HG02884 (cell line): ENCODE results near the gene KDM3A.

Experiments used
- ATAC-seq: cut with Tn5 transposase; IDR thresholded peaks from one replicate; pipeline ENCODE4 v1.9.1; 2021; ENCODE audit warnings: mild to moderate bottlenecking, moderate library complexity; ENCODE audit not compliant: unreplicated experiment

Gene KDM3A

DNA sequence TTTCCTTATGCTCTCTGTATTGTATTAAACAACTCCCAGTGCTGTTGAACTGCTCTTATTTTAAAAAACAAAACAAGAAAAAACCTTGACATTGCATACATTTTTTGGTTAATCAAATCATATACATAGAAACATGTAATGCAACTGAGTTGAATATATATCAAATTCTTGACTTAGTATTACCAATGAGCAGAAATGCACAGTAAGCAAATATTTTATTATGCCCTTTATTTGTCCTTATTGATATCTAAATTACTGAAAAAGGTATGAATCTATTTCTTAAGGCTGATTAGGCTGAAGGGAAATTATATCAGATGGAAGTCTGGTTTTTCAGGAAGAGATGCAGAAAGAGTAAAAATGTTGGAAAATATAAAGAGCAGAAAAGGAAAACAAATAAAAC lies 6.9 kb upstream of the KDM3A start:
- ATAC-seq = no peak

DNA sequence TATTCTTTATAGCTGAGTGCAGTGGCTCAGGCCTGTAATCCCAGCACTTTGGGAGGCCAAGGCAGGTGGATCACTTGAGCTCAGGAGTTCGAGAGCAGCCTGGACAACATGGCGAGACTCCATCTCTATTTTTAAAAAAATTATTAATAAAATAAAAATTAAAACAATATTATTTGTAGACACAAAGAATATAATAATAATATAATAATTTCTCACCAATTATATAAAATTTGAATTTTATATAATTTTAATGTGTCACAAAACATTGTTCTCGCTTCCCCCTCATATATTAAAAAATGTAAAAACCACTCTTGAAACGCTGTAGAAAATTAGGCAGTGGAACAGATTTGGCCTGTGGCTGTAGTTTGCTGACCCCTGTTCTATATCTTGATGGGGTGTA lies 5.6 kb upstream of the KDM3A start:
- no peak for ATAC-seq

DNA sequence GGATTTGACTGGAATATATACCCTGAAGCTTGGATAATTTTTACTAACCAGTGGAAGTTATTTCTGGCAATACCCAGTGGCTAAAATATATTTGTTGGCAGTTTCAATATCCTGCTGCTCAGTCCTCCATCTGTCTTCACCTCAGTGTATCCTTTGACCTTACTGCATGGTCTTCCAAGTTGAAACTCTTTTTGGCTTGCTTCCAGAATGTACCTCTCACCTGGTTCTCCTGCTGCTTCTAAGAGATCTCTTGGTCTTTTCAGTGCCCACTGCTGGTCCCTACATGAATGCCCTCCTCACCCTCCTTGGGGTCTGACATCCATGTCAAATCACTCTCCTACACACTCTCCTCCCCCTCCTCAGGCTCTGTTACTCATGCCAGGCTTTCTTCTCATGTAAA lies 4.8 kb upstream of the KDM3A start:
- no peak for ATAC-seq

DNA sequence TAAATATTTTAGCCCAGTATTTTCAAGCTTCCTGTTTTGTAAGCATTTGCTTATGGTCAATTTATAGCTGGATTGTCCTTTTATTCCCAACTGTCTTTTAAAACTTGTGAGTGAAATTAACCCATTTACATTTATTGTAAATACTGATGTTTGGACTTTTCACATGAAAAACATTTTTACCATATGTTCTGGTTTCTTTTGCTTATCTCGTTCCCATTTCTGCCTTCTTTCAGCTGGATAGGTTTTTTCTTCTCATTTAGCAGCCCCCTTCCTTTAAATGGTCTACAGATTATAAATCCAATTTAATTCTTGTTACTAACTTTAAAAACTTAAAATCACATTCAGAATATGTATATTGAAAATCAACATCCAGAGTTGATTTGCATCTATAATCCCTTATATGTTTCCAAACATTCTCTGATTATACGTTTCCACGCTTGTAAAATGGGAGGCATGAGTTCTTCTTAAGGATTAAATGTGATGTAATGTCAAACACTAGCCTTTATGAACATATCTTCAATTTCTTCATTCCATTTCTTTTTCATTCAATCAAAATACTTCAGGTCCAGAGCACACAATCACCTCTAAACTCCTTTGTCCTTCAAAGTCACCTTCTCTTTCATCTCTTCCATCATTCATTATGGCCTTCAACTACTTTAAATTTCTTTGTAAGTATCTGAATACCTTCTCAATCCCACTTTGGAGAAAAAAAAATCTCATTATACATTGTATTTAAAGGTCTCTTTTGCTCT lies 1.1 kb upstream of the KDM3A start:
- ATAC-seq = no peak

DNA sequence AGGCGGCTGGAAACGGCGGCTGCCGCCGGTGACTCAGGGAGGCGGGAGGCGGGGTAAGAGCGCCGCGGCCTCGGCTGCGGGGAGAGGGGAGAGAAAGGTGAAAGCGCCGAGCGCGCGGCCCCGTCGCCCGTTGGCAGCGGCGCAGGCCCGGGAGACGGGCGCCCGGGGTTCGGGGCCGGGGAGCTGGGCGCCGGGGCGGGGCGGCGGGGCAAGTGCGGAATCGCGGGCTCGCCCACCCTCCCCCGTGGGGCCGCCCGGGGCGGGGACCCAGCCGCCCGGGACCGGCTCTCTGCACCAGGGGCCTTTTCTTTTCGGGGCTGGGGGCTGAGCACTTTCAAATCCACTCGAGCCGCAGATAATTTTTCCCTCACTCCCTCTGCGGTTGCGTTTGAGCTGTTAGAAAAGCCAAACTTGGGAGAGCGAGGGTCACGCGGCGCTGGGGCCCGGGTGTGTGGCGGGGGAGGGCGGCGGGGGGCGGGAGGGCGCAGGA lies 266 bp downstream of the KDM3A start:
- ATAC-seq = no peak

DNA sequence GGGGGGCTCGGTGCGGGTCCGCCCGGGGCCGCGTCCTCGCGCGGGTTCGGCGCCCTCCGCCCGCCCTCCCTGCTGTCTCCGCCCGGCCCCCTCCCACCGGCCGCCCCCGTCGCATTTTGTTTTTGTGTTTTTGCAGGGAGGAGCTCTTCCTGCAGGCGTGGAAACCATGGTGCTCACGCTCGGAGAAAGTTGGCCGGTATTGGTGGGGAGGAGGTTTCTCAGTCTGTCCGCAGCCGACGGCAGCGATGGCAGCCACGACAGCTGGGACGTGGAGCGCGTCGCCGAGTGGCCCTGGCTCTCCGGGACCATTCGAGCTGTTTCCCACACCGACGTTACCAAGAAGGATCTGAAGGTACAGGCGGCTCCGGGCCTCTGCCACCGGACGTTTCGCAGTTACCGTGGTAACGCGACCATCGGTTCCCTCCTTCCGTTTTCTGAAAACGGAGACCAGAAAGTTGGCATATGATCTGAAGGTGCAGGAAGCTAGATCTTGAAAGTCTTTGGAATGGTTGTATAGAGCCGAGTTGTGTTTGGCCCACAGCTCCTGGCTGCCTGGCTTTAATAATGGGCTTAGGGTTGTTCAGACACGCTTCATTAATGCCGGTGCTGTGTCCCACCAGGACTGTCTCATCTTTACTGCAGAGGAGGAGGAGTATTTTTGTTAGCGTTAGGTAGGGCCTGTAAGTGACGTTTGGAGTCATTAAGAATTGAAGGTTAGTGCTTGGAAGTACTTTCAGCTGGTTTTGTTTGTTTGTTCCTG lies 891 bp downstream of the KDM3A start:
- no peak for ATAC-seq

DNA sequence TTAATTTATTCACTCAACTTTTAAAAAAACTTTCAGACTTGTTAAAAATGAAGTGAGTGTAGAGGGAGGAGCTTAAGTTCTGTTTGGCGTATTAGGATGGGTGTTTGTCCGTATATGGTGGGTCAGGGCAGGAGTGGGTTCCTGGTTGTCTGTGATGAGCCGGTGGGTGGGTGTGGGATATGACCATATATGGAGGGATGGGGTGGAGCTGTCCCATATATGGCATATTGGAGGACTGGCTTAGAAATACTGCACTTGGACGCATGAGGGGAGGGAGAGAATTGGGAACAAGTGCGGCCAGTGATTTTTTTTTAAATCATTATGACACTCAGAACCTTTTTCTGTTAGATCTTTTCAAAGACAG lies 1.5 kb downstream of the KDM3A start:
- ATAC-seq = peak; percentile 62

DNA sequence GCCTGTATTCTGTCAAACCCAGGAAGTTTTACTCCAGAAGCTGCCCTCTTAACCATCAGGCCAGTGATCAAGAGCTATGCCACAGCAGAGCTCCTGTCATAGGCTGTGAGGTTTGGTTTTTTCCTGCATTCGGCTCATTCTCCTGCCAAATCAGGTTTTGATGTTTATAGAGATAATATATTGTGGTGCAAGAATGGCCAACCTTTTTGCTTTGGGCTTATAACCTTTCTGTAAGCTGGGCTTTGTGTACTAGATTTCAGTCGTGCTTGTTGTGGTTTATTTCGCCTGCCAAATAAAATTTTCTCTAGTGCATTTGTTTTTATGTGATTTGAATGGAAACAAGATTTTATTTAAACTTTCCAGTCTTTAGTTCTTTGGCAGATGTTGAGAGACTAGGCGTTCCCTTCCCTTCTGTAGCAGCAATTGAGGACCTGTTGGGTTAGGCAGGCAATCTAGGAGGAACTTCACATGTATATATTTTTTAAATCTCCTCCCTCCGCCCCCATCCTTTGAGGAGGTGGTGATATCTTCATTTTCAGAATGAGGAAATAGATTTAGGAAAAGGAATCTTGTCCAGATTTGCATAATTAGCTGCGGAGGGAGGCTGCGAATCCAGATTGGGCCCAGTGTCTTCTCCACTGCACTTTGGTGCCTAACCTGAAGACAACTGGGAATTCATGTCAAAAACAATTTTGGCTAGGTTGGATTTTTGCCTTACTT lies 2.6 kb downstream of the KDM3A start:
- ATAC-seq = no peak

DNA sequence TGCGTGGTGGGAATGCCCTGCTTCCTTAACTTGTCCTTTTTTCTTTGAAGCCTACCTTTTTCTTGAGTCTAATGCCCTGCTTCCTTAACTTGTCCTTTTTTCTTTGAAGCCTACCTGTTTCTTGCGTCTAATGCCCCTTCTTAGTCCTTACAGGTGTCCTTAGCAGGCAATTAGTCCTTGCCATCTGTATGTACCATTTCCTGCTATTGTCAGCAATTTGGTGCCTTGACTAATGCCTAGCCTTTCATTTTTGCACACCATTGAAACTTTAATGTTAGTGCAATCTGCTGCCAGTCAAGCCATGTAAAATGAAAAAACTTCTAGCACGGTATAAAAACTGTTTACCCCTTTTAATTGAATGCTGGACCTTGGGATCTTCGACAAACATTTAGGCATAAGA lies 4.3 kb downstream of the KDM3A start:
- no peak for ATAC-seq

DNA sequence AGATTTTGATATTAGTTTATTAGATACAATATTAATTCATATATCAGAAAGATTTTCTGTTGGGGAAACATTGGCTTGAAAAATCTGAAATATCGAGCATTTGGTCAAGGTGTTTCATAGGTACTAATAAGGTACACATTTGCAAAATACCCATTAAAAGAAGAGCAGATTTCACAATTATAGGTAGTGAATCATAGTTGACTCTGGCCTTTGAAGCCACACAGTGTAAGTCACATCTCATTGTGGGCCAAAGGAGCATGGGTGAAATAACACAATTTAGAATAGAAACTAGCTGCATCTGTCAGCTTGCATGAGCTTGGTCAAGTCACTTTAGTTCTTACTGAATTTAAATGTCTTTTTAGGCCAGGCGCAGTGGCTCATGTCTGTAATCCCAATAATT lies 4.9 kb downstream of the KDM3A start:
- ATAC-seq = no peak

DNA sequence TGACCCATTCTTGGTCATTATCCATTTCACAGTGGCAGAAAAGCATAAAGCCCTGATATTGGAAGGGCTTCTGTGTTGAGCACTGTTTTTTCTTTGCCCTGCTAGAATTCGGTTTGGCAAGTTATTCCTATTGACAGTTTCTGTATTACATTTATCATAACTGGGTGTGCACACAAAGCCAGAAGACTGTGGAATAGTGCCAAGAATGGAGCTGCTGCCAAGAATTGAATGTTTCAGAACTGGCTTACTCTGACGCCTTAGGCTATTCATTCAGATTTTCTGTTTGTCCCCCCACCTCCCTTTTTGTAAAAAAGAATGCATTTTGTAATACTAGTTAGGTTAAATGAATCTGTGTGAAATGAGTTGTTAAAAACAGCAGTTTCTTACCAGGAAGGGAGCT lies 12.7 kb downstream of the KDM3A start:
- ATAC-seq = no peak

DNA sequence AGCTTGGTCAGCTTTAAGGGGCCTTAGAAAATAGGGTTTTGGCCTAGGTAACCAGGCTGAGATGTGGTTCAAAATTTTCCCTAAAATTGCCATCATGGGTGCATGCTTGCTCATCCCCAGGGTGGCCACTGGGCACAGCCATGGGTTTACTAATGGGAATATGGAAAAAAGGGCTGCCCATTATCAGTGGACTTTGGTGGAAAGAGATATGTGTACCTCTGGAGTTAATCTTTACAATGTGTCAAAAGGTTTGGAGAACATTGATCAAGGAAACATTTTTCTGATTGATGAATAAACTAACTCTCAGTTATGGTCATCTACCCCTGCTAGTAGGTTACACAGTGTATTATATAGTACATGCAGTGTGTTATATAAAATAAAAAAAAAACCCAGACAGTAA lies 13.1 kb downstream of the KDM3A start:
- no peak for ATAC-seq

DNA sequence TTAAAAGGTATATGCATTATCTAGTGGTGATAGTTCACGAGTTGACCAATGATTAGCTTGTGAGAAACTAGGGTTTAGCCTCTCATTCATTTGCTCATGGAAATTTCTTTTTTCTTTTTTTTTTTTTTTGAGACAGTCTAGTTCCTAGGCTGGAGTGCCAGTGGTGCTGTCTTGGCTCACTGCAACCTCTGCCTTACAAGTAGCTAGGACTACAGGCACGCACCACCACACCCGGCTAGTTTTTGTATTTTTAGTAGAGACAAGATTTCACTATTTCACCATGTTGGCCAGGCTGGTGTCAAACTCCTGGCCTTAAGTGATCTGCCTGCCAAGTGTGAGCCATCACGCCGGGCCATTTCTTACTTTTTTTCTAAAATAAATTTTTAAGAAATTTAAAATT lies 14.0 kb downstream of the KDM3A start:
- no peak for ATAC-seq

DNA sequence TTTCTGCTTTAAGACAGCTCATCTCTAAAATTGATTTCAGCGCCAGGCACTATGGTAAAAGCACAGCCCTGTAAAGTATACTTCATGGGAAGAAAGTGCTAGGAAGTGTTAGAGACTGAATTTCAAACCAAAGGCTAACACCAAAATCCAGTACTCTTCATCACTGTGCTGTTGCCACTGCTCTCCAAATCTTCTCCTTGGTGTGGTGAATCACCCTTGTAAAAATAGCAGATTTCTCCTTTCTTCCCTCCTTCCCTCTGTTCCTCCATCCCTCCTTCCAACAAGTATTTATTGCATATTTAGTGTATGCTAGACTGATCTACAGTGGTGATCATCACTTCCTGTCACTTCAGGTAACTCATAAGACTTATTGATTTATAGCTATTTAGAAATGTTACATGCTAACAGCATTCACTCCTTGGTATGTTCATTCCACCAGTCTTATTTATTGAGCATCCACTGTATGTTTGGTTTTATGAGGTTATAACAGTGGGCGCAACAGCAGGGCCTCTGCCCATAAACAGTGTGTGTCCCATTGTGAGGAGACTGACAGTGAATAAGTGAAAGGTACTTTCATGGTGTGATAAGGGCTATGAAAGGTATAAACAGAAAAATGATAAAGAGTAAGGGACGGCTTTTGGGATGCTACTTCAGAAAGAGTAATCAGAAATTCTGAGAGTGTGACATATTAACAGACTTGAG lies 20.0 kb downstream of the KDM3A start:
- ATAC-seq = no peak

DNA sequence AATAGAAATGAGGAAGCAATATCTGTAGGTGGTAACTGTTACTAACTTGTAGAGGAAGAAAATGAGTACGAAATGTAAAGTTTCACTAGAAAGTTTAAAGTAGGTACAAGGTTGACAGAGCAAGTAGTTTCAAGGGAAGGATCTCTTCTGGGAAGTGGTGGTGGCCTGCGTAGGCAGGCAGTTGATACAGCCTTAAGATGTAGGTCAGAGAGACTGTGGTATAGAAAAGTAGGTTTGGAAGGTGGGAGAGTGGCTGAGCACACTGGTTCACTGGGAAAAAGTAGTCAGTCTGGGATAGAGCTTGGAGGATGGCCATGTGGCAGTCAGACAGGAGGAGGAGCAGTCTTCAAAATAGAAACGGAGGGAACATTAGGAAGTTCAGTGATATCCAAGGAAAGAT lies 23.5 kb downstream of the KDM3A start:
- ATAC-seq = no peak

DNA sequence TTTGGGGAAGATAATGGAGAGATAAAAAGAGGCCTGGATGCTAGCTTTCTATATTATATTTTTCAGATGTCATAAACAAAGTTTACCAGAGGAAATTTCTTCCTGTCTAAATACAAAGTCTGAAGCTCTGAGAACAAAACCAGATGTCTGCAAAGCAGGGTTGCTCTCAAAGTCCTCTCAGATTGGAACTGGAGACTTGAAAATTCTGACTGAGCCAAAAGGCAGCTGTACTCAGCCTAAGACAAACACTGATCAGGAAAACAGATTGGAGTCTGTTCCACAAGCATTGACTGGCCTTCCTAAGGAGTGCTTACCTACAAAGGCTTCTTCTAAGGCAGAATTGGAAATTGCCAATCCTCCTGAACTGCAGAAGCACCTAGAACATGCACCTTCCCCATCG lies 25.1 kb downstream of the KDM3A start:
- ATAC-seq = no peak

DNA sequence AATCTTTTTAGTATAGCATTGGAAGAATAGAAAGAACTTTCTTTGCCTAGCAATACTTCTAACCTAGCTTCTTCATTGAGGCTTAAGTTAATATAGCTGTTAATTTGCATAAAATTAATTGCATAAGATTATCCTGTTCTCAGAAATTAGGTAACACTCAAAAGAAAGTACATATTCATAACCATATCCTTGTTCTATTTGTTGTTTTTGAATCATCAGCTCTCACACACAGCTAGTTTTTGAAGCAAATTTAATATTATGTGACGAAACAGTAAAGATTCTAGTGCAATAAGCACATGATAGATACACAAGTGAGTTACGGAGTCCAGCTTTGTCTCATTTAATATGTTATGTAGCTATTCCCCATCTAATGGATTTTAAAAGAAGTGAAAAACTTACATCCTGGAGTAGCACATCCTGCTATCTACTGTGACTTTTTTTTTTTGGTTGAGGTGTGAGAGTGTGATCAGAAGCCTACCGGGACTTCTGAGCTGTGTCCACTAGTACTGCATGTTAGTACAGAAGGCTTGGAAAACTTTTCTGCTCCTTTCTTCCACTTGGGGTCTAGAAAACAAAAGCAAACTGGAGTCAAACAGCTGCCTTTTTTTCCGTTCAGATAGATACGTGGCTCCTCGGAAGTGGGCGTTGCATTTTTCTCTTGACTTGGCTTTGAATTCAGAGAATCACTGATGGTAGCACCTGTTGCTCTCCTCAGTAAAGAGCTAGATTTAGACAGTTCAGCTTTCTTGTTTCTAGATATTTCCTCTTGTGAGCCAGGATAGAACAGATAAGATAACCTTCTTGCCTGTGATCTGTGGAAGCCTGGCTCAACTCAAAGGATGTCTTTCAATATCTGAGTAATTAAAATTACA lies 27.2 kb downstream of the KDM3A start:
- ATAC-seq = no peak

DNA sequence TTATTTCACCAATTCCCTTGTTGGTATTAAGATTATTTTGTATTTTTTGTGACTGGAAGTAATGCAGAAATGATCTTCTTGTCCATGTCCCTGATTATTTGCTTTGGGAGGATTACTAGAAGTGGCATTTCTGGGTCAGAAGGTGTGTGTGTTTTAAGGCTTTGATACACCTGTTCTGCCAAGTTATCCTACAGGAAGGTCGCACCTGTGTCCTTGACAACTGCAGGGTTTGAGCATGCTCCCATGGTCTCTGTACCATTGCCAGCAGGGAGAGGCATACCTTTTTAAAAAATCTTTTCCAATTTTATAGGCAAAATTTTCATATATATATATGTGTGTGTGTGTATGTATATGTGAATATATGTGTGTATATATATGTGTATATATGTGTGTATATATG lies 29.7 kb downstream of the KDM3A start:
- no peak for ATAC-seq

DNA sequence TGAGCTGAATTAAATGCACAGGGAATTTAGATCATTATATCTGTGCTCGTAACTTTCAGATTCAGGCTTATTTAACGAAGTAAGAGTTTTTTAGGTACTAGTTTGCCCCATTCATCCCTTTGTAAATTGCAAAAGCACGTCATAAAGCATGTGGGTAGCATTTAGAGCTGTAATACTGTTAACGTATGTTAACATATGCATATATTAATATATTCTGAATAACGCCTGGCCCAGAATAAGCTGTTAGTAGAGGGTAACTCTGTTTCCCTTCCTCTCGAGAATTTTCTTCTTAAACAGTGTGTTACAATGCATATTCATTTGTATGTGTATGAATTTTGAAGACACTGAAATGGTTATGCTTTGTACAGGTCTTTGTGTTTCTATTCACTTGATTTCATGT lies 30.5 kb downstream of the KDM3A start:
- ATAC-seq = no peak

DNA sequence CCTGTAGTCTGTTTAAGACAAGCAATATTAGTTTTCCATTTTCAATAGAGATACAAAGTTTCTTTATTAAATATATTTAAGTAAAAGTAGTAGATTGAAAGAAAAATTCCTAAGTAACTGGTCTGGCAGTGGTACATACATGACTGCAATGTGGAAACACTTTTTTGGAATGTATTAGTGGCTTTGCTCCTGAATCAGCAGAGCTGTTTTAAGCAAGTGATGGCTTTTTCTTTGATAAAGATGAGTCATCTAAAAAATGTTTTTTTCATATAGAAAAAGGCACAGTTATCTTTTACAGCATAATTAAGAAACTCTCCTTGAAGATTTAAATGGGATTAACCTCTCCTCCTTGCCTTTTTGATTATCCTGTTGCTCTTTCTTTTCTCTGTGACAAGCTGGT lies 34.9 kb downstream of the KDM3A start:
- no peak for ATAC-seq
